ENCODE measurements around the gene NR5A2. TPM values are rescaled to one million over a fixed set of nuclear protein-coding genes. Genes with fewer than 3 reads are reported as not detected.

NR5A2 gene
- polyA plus RNA-seq, 1 donor (not counting 4 experiments of a cell fraction or from before 2014, with no cell fraction given) = 0.05 TPM

DNA sequence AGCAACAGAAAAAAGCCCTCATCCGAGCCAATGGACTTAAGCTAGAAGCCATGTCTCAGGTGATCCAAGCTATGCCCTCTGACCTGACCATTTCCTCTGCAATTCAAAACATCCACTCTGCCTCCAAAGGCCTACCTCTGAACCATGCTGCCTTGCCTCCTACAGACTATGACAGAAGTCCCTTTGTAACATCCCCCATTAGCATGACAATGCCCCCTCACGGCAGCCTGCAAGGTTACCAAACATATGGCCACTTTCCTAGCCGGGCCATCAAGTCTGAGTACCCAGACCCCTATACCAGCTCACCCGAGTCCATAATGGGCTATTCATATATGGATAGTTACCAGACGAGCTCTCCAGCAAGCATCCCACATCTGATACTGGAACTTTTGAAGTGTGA, 20.7 kb downstream of the NR5A2 start:
- FAIRE-seq = no peak
- dilution Hi-C loops (cut with MboI; ENCODE audit: extremely low pct_ligation_motif_present, low sequenced_read_pairs) = no loop called here
- no peak overlapping the region for H3K9ac ChIP-seq (ENCODE audit: control insufficient read depth, extremely low read depth, insufficient read depth, low read length)

DNA sequence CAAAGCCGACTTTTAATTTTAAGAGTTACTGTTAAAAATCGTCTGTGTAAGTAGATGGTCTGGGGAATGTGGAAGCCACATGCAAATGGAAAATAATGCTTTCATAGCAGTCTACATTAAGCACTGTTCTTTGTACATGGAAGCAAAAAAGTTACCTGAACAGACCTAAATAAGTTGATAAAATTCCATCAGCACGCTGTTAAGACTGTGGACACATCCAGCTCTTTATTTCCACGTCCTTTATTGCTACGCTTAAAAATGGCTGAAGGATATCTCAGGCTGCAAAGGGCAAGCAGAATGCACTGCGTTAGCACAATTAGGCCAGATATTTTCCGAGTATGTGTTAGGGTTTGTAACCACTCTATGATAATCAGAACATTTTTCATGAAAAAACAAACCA, 22.3 kb downstream of the NR5A2 start:
- Histone ChIP-seq H3K4me3 (ENCODE audit: control insufficient read depth in 2 of 3, extremely low read depth in 1 of 3, insufficient read depth in 2 of 3, low read depth in 1 of 3, low read length in 3 of 3) (no peak overlapping the region), H3K9me1 (ENCODE audit: control insufficient read depth, extremely low read depth, insufficient read depth, low read length) (no peaks in the 10 kb centered on the region), H3K27ac (ENCODE audit: control insufficient read depth, insufficient read depth, low read length) (no peak overlapping the region), H3K27me3 (ENCODE audit: control insufficient read depth, extremely low read depth, insufficient read depth, low read length) (peaks cover 12% of the 10 kb centered on the region), H2AFZ (ENCODE audit: control insufficient read depth, low read length) (no peak overlapping the region), H3K9me3 (ENCODE audit: control insufficient read depth, low read depth, low read length) (no peaks in the 10 kb centered on the region), H3K4me2 (ENCODE audit: control insufficient read depth, extremely low read depth, insufficient read depth, low read depth, low read length) (no peak overlapping the region), H3K36me3 (ENCODE audit: control insufficient read depth in 2 of 2, extremely low read depth in 1 of 2, insufficient read depth in 2 of 2, low read length in 2 of 2) (no peaks in the 10 kb centered on the region), H3K79me2 (ENCODE audit: control insufficient read depth, insufficient read depth, low read length) (no peaks in the 10 kb centered on the region), H4K20me1 (ENCODE audit: control insufficient read depth, extremely low read depth, insufficient read depth, low read length) (no peaks in the 10 kb centered on the region), H3K9ac (ENCODE audit: control insufficient read depth, extremely low read depth, insufficient read depth, low read length) (no peak overlapping the region), H3K4me1 (ENCODE audit: control insufficient read depth, extremely low read depth, insufficient read depth, low read length) (no peaks in the 10 kb centered on the region)
- no peak for DNase-seq (ENCODE audit: low read depth, low spot score)
- TF ChIP-seq EZH2 (IDR thresholded peaks at IDR 0.05; ENCODE audit: low read length) = no peak
- TF ChIP-seq, protein P1, sequence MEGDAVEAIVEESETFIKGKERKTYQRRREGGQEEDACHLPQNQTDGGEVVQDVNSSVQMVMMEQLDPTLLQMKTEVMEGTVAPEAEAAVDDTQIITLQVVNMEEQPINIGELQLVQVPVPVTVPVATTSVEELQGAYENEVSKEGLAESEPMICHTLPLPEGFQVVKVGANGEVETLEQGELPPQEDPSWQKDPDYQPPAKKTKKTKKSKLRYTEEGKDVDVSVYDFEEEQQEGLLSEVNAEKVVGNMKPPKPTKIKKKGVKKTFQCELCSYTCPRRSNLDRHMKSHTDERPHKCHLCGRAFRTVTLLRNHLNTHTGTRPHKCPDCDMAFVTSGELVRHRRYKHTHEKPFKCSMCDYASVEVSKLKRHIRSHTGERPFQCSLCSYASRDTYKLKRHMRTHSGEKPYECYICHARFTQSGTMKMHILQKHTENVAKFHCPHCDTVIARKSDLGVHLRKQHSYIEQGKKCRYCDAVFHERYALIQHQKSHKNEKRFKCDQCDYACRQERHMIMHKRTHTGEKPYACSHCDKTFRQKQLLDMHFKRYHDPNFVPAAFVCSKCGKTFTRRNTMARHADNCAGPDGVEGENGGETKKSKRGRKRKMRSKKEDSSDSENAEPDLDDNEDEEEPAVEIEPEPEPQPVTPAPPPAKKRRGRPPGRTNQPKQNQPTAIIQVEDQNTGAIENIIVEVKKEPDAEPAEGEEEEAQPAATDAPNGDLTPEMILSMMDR (optimal IDR thresholded peaks at IDR 0.05 in 1 of 3, IDR thresholded peaks at IDR 0.05 in 1 of 3, conservative IDR thresholded peaks at IDR 0.05 in 1 of 3; ENCODE audit: extremely low read depth in 1 of 3, insufficient read depth in 2 of 3, low read length in 3 of 3) = no peak
- FAIRE-seq = no peak
- dilution Hi-C loops (cut with MboI; ENCODE audit: extremely low pct_ligation_motif_present, low sequenced_read_pairs) = no loop called here

More for the DNA sequence above, 20.7 kb downstream of the NR5A2 start:
- H3K4me1 ChIP-seq (ENCODE audit: control insufficient read depth, extremely low read depth, insufficient read depth, low read length) = no peaks in the 10 kb centered on the region
- H3K27ac ChIP-seq (ENCODE audit: control insufficient read depth, insufficient read depth, low read length) = no peak overlapping the region
- DNase-seq (ENCODE audit: low read depth, low spot score) = no peak
- H3K36me3 ChIP-seq (ENCODE audit: control insufficient read depth in 2 of 2, extremely low read depth in 1 of 2, insufficient read depth in 2 of 2, low read length in 2 of 2) = no peaks in the 10 kb centered on the region
- no peak overlapping the region for H2AFZ ChIP-seq (ENCODE audit: control insufficient read depth, low read length)
- H3K4me3 ChIP-seq (ENCODE audit: control insufficient read depth in 2 of 3, extremely low read depth in 1 of 3, insufficient read depth in 2 of 3, low read depth in 1 of 3, low read length in 3 of 3) = no peak overlapping the region
- H3K9me1 ChIP-seq (ENCODE audit: control insufficient read depth, extremely low read depth, insufficient read depth, low read length) = no peaks in the 10 kb centered on the region
- no peak for TF ChIP-seq EZH2 (IDR thresholded peaks at IDR 0.05; ENCODE audit: low read length)
- TF ChIP-seq, protein P1 (optimal IDR thresholded peaks at IDR 0.05 in 1 of 3, IDR thresholded peaks at IDR 0.05 in 1 of 3, conservative IDR thresholded peaks at IDR 0.05 in 1 of 3; ENCODE audit: extremely low read depth in 1 of 3, insufficient read depth in 2 of 3, low read length in 3 of 3) = no peak
- H3K27me3 ChIP-seq (ENCODE audit: control insufficient read depth, extremely low read depth, insufficient read depth, low read length) = peaks cover 18% of the 10 kb centered on the region
- H3K9me3 ChIP-seq (ENCODE audit: control insufficient read depth, low read depth, low read length) = no peaks in the 10 kb centered on the region
- H3K79me2 ChIP-seq (ENCODE audit: control insufficient read depth, insufficient read depth, low read length) = no peaks in the 10 kb centered on the region
- no peaks in the 10 kb centered on the region for H4K20me1 ChIP-seq (ENCODE audit: control insufficient read depth, extremely low read depth, insufficient read depth, low read length)
- H3K4me2 ChIP-seq (ENCODE audit: control insufficient read depth, extremely low read depth, insufficient read depth, low read depth, low read length) = no peak overlapping the region

All from keratinocyte (primary cell).